SK-N-SH (cell line): Measurements from ENCODE around the gene TRIOBP. TPM values are rescaled to one million over a fixed set of nuclear protein-coding genes. Genes with fewer than 3 reads are reported as not detected.

ENCODE experiments used
- CTCF ChIA-PET: fragments of 300-600, 350-600 bp; formaldehyde crosslinking; extraction: SDS; loops from one replicate; lab custom pipeline; 2021; lab: Yijun Ruan, JAX
- POLR2A ChIA-PET: fragments of 350-600 bp; sonication (Branson Sonifier 250); formaldehyde crosslinking; extraction: SDS; loops from one replicate; lab custom pipeline; 2020; ENCODE audit warnings: antibody characterized with exemption, inconsistent platforms; lab: Yijun Ruan, JAX
- DNase-seq: peaks from one replicate; pipeline ENCODE4 v3.0.0; 2012
- H2AFZ ChIP-seq: fragments of 200-600 bp; sonication (generic); 2 replicates; pipeline ENCODE4 v1.8.1; 2016; ENCODE audit warnings: antibody characterized with exemption, mild to moderate bottlenecking, low read depth
- H3F3A ChIP-seq: fragments of 200-600 bp; sonication (generic); replicated peaks from 2 replicates; pipeline ENCODE3; 2016; ENCODE audit warnings: antibody characterized with exemption, mild to moderate bottlenecking; ENCODE audit not compliant: insufficient read depth
- H3K27ac ChIP-seq, 2 experiments: fragments of 200-500 bp in 1 of 2; fragments of 200-600 bp in 1 of 2; sonication (Bioruptor generic) in 1 of 2; sonication (generic), shearing (Covaris generic) in 1 of 2; 2 replicates each; pipeline versions ENCODE4 v1.5.1 to v1.6.1; 2014 to 2016; ENCODE audit warnings: low read depth in 2 of 2, inconsistent platforms in 1 of 2, low read length in 1 of 2, mild to moderate bottlenecking in 1 of 2, mixed read lengths in 1 of 2
- H3K27me3 ChIP-seq: fragments of 200-600 bp; sonication (generic), shearing (Covaris generic); 2 replicates; pipeline ENCODE4 v1.6.1; 2016; ENCODE audit warnings: mixed run types; ENCODE audit not compliant: insufficient read depth
- H3K36me3 ChIP-seq, 2 experiments: fragments of 200-500 bp in 1 of 2; fragments of 200-600 bp in 1 of 2; sonication (Bioruptor generic) in 1 of 2; sonication (generic) in 1 of 2; replicated peaks in 1 of 2; 2 replicates each; pipeline versions ENCODE3 to v1.5.1; 2014 to 2016; ENCODE audit warnings: low read length in 1 of 2, mild to moderate bottlenecking in 1 of 2; ENCODE audit not compliant: insufficient read depth in 2 of 2, control insufficient read depth in 1 of 2
- H3K4me1 ChIP-seq, 2 experiments: fragments of 200-500 bp in 1 of 2; fragments of 200-600 bp in 1 of 2; sonication (Bioruptor generic) in 1 of 2; sonication (generic), shearing (Covaris generic) in 1 of 2; 2 replicates each; pipeline versions ENCODE4 v1.5.1 to v1.6.1; 2014 to 2016; ENCODE audit warnings: low read depth in 1 of 2, low read length in 1 of 2, mixed run types in 1 of 2; ENCODE audit not compliant: insufficient read depth in 2 of 2, control insufficient read depth in 1 of 2
- H3K4me2 ChIP-seq: fragments of 200-600 bp; sonication (generic), shearing (Covaris generic); 2 replicates; pipeline ENCODE4 v1.6.1; 2017; ENCODE audit warnings: mixed run types
- H3K4me3 ChIP-seq, 2 experiments: fragments of 200-500 bp in 1 of 2; fragments of 200-600 bp in 1 of 2; sonication (Bioruptor generic) in 1 of 2; sonication (generic), shearing (Covaris generic) in 1 of 2; 2 replicates each; pipeline versions ENCODE4 v1.5.1 to v1.8.1; 2014 to 2016; ENCODE audit warnings: low read depth in 2 of 2, inconsistent platforms in 1 of 2, low read length in 1 of 2, mild to moderate bottlenecking in 1 of 2, mixed read lengths in 1 of 2, moderate library complexity in 1 of 2
- H3K79me2 ChIP-seq: fragments of 200-600 bp; sonication (generic); 2 replicates; pipeline ENCODE4 v1.8.1; 2017; ENCODE audit warnings: mild to moderate bottlenecking; ENCODE audit not compliant: insufficient read depth
- H3K9ac ChIP-seq: fragments of 200-600 bp; sonication (generic); 2 replicates; pipeline ENCODE4 v1.6.1; 2017; ENCODE audit warnings: mixed run types
- H3K9me2 ChIP-seq: fragments of 200-600 bp; sonication (generic); 2 replicates; pipeline ENCODE4 v1.6.1; 2017; ENCODE audit warnings: mixed run types
- H3K9me3 ChIP-seq: fragments of 200-600 bp; sonication (generic); 2 replicates; pipeline ENCODE4 v1.6.1; 2017; ENCODE audit warnings: mixed run types, mild to moderate bottlenecking, moderate library complexity
- H4K20me1 ChIP-seq: fragments of 200-600 bp; sonication (generic); 2 replicates; pipeline ENCODE4 v1.6.1; 2017; ENCODE audit warnings: mild to moderate bottlenecking, mixed run types; ENCODE audit not compliant: insufficient read depth
- ELF1 ChIP-seq: IDR thresholded peaks from 2 replicates; pipeline ENCODE4 v1.4.0; 2012
- FOXJ3 ChIP-seq: sonication (generic); formaldehyde crosslinking; IDR thresholded peaks from 2 replicates; pipeline ENCODE4 v1.5.1; 2020; ENCODE audit warnings: mild to moderate bottlenecking, missing genetic modification reagents
- GABPA ChIP-seq: IDR thresholded peaks from 2 replicates; pipeline ENCODE4 v1.4.0; 2012; ENCODE audit warnings: low read depth, mild to moderate bottlenecking
- GATA2 ChIP-seq: sonication (generic); formaldehyde crosslinking; IDR thresholded peaks from 2 replicates; pipeline ENCODE4 v1.5.0; 2020; ENCODE audit warnings: mild to moderate bottlenecking, missing genetic modification reagents
- JUND ChIP-seq: IDR thresholded peaks from 2 replicates; pipeline ENCODE4 v1.4.0; 2012
- NFIC ChIP-seq: IDR thresholded peaks from 2 replicates; pipeline ENCODE4 v1.4.0; 2012; ENCODE audit warnings: borderline replicate concordance
- POLR2AphosphoS5 ChIP-seq: IDR thresholded peaks from 2 replicates; pipeline ENCODE4 v1.6.1; 2012; ENCODE audit warnings: low read depth, low read length
- RAD21 ChIP-seq: IDR thresholded peaks from 2 replicates; pipeline ENCODE4 v1.6.1; 2012; ENCODE audit warnings: mild to moderate bottlenecking, low read length
- RCOR1 ChIP-seq: fragments of 150-350 bp; IDR thresholded peaks from 2 replicates; pipeline ENCODE4 v1.6.1; 2017; ENCODE audit warnings: antibody characterized with exemption, low read length
- RXRA ChIP-seq: IDR thresholded peaks from 2 replicates; pipeline ENCODE4 v1.4.0; 2012; ENCODE audit warnings: low read depth, mild to moderate bottlenecking, borderline replicate concordance
- TAF1 ChIP-seq: IDR thresholded peaks from 2 replicates; pipeline ENCODE4 v1.6.1; 2012; ENCODE audit warnings: low read depth, mild to moderate bottlenecking, low read length, moderate library complexity, borderline replicate concordance
- TCF12 ChIP-seq: IDR thresholded peaks from 2 replicates; pipeline ENCODE4 v1.4.0; 2012
- TEAD4 ChIP-seq: IDR thresholded peaks from 2 replicates; pipeline ENCODE4 v1.4.0; 2012; ENCODE audit warnings: mild to moderate bottlenecking, borderline replicate concordance; ENCODE audit not compliant: insufficient read depth
- WGBS: methylation state at CpG from one replicate; pipeline ENCODE4 v1.1.6; 2017; ENCODE audit warnings: low lambda C conversion rate; 5-methylcytosine and 5-hydroxymethylcytosine counted together
- polyA plus RNA-seq, 3 experiments: library from polyadenylated mRNA; depleted of rRNA; stranded (reverse); fragments of >200 nt; gene quantifications; 2 replicates each; pipeline ENCODE4 v1.2.3, GENCODE V29; 2012
- TF ChIP-seq, protein P1 (sequence below): IDR thresholded peaks from 2 replicates; pipeline ENCODE4 v1.6.1; 2012; ENCODE audit warnings: mild to moderate bottlenecking, low read depth, low read length, moderate library complexity
- TF ChIP-seq, protein P2 (sequence below): fragments of 150-350 bp; IDR thresholded peaks from 2 replicates; pipeline ENCODE4 v1.6.1; 2016; ENCODE audit warnings: mild to moderate bottlenecking, low read depth, low read length
- TF ChIP-seq, protein P3 (sequence below): IDR thresholded peaks from 2 replicates; pipeline ENCODE4 v1.4.0; 2012; ENCODE audit warnings: low read depth
- TF ChIP-seq, protein P4 (sequence below): fragments of 200-600 bp; sonication (generic); IDR thresholded peaks from 2 replicates; pipeline ENCODE4 v1.6.1; 2017; ENCODE audit warnings: antibody characterized with exemption, mild to moderate bottlenecking, moderate library complexity

Gene TRIOBP
- polyA plus RNA-seq, 1 of the 3 experiments (the other 2 are of a cell fraction): 43.6 TPM

DNA sequence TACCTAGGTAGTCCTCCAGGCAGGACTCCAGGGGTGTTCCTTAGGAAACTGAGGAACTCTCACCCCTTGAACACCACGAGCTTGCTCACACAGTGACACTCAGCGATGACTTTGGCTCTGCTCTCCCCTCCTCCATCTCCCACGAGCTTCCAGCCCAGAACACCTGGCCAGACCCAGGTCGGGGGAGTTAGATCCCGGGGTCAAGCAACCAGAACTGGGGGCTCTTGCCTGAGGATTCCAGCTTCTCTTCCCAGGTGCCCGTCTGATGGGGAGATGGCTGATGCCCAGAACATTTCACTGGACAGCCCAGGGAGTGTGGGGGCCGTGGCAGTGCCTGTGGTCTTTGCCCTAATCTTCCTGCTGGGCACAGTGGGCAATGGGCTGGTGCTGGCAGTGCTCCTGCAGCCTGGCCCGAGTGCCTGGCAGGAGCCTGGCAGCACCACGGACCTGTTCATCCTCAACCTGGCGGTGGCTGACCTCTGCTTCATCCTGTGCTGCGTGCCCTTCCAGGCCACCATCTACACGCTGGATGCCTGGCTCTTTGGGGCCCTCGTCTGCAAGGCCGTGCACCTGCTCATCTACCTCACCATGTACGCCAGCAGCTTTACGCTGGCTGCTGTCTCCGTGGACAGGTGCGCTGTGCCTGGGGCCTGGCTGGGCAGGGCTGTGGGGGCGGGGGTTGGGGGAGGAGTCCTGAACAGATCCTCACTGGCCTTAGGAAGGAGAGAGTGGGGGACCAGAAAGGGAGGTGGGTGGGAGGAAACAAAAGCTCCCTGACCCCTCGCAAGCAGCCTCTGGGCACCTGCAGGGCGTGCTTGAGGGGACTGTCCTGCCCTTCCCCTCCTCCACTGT, 126.5 kb downstream of the TRIOBP start, which contains the start of gene GALR3 (continued):
- TF ChIP-seq, protein P1, sequence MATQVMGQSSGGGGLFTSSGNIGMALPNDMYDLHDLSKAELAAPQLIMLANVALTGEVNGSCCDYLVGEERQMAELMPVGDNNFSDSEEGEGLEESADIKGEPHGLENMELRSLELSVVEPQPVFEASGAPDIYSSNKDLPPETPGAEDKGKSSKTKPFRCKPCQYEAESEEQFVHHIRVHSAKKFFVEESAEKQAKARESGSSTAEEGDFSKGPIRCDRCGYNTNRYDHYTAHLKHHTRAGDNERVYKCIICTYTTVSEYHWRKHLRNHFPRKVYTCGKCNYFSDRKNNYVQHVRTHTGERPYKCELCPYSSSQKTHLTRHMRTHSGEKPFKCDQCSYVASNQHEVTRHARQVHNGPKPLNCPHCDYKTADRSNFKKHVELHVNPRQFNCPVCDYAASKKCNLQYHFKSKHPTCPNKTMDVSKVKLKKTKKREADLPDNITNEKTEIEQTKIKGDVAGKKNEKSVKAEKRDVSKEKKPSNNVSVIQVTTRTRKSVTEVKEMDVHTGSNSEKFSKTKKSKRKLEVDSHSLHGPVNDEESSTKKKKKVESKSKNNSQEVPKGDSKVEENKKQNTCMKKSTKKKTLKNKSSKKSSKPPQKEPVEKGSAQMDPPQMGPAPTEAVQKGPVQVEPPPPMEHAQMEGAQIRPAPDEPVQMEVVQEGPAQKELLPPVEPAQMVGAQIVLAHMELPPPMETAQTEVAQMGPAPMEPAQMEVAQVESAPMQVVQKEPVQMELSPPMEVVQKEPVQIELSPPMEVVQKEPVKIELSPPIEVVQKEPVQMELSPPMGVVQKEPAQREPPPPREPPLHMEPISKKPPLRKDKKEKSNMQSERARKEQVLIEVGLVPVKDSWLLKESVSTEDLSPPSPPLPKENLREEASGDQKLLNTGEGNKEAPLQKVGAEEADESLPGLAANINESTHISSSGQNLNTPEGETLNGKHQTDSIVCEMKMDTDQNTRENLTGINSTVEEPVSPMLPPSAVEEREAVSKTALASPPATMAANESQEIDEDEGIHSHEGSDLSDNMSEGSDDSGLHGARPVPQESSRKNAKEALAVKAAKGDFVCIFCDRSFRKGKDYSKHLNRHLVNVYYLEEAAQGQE: no peak
- TF ChIP-seq, protein P2, sequence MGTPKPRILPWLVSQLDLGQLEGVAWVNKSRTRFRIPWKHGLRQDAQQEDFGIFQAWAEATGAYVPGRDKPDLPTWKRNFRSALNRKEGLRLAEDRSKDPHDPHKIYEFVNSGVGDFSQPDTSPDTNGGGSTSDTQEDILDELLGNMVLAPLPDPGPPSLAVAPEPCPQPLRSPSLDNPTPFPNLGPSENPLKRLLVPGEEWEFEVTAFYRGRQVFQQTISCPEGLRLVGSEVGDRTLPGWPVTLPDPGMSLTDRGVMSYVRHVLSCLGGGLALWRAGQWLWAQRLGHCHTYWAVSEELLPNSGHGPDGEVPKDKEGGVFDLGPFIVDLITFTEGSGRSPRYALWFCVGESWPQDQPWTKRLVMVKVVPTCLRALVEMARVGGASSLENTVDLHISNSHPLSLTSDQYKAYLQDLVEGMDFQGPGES: no peak
- no peak for TF ChIP-seq JUND

DNA sequence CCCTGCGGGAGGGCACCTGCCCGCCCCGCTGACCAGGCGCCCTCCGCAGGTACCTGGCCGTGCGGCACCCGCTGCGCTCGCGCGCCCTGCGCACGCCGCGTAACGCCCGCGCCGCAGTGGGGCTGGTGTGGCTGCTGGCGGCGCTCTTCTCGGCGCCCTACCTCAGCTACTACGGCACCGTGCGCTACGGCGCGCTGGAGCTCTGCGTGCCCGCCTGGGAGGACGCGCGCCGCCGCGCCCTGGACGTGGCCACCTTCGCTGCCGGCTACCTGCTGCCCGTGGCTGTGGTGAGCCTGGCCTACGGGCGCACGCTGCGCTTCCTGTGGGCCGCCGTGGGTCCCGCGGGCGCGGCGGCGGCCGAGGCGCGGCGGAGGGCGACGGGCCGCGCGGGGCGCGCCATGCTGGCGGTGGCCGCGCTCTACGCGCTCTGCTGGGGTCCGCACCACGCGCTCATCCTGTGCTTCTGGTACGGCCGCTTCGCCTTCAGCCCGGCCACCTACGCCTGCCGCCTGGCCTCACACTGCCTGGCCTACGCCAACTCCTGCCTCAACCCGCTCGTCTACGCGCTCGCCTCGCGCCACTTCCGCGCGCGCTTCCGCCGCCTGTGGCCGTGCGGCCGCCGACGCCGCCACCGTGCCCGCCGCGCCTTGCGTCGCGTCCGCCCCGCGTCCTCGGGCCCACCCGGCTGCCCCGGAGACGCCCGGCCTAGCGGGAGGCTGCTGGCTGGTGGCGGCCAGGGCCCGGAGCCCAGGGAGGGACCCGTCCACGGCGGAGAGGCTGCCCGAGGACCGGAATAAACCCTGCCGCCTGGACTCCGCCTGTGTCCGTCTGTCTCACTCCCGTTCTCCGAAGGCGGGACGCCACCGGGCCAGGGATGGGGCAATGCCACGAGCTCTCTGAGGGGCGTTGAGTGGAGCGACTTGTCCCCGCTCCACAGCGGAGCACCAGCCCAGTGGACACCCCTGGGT, 128.1 kb downstream of the TRIOBP start:
- Histone ChIP-seq H3K9ac (no peak overlapping the region), H3K27ac (no peak overlapping the region), H3K4me3 (no peak overlapping the region), H4K20me1 (no peaks in the 10 kb centered on the region), H3K4me1 (no peaks in the 10 kb centered on the region), H3K36me3 (peaks cover 4 to 7% of the 10 kb centered on the region in 2 experiments), H3K9me3 (no peaks in the 10 kb centered on the region), H2AFZ (no peak overlapping the region), H3F3A (no peaks in the 10 kb centered on the region), H3K9me2 (no peaks in the 10 kb centered on the region), H3K27me3 (no peaks in the 10 kb centered on the region; the same call in 1 of the 2 replicates), H3K4me2 (no peak overlapping the region), H3K79me2 (no peaks in the 10 kb centered on the region)
- CTCF ChIA-PET: interaction anchor here (0.8 to 14.0 kb wide), 2 partner anchors 15 to 35 kb away, joined by 3 to 182 read pairs; no protein-coding TSS in a partner anchor
- peak; percentile 71 for DNase-seq
- POLR2A ChIA-PET: interaction anchor here (1.0 kb wide), 1 partner anchor 17 kb away, joined by 5 read pairs; the partner anchor contains the start of gene GCAT
- TF ChIP-seq, protein P3, sequence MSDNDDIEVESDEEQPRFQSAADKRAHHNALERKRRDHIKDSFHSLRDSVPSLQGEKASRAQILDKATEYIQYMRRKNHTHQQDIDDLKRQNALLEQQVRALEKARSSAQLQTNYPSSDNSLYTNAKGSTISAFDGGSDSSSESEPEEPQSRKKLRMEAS: no peak
- no peak for TF ChIP-seq ELF1
- no peak for TF ChIP-seq GABPA
- TF ChIP-seq TCF12: no peak
- TF ChIP-seq, protein P4, sequence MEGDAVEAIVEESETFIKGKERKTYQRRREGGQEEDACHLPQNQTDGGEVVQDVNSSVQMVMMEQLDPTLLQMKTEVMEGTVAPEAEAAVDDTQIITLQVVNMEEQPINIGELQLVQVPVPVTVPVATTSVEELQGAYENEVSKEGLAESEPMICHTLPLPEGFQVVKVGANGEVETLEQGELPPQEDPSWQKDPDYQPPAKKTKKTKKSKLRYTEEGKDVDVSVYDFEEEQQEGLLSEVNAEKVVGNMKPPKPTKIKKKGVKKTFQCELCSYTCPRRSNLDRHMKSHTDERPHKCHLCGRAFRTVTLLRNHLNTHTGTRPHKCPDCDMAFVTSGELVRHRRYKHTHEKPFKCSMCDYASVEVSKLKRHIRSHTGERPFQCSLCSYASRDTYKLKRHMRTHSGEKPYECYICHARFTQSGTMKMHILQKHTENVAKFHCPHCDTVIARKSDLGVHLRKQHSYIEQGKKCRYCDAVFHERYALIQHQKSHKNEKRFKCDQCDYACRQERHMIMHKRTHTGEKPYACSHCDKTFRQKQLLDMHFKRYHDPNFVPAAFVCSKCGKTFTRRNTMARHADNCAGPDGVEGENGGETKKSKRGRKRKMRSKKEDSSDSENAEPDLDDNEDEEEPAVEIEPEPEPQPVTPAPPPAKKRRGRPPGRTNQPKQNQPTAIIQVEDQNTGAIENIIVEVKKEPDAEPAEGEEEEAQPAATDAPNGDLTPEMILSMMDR: no peak
- TF ChIP-seq TEAD4: no peak
- TF ChIP-seq POLR2AphosphoS5: no peak
- no peak for TF ChIP-seq RCOR1
- TF ChIP-seq FOXJ3 (CRISPR knock-in tag): no peak
- TF ChIP-seq NFIC: no peak
- no peak for TF ChIP-seq RXRA
- no peak for TF ChIP-seq TAF1
- TF ChIP-seq GATA2 (CRISPR knock-in tag): no peak
- no peak for TF ChIP-seq RAD21
- TF ChIP-seq JUND: no peak
- WGBS: no CpG with 5 or more reads among the region's 135 CpGs
